PFSK-1 (cell line): ENCODE results near the gene GGT6.

Experiments
- FOXP2 ChIP-seq: optimal IDR thresholded peaks from 2 replicates; pipeline ENCODE3; 2011; ENCODE audit warnings: borderline replicate concordance, control low read depth, inconsistent platforms; ENCODE audit not compliant: insufficient read depth; ENCODE audit errors: extremely low read length, extremely low read depth
- POLR2AphosphoS5 ChIP-seq: IDR thresholded peaks from 2 replicates; pipeline ENCODE4 v1.6.1; 2012; ENCODE audit warnings: low read depth, mild to moderate bottlenecking, control low read depth, low read length, moderate library complexity
- REST ChIP-seq, 2 experiments: IDR thresholded peaks; 2 replicates each; pipeline versions ENCODE4 v1.6.1 to v1.8.0; 2011 to 2012; ENCODE audit warnings: low read depth in 2 of 2, low read length in 2 of 2, control low read depth in 1 of 2, inconsistent platforms in 1 of 2, mild to moderate bottlenecking in 1 of 2, moderate library complexity in 1 of 2; ENCODE audit not compliant: insufficient read depth in 1 of 2
- SIN3A ChIP-seq: IDR thresholded peaks from 2 replicates; pipeline ENCODE4 v1.6.1; 2012; ENCODE audit warnings: mild to moderate bottlenecking, low read length, moderate library complexity, borderline replicate concordance; ENCODE audit not compliant: insufficient read depth
- TAF1 ChIP-seq: IDR thresholded peaks from 2 replicates; pipeline ENCODE4 v1.6.1; 2012; ENCODE audit warnings: low read length, control low read depth, borderline replicate concordance; ENCODE audit not compliant: insufficient read depth

Gene GGT6

DNA sequence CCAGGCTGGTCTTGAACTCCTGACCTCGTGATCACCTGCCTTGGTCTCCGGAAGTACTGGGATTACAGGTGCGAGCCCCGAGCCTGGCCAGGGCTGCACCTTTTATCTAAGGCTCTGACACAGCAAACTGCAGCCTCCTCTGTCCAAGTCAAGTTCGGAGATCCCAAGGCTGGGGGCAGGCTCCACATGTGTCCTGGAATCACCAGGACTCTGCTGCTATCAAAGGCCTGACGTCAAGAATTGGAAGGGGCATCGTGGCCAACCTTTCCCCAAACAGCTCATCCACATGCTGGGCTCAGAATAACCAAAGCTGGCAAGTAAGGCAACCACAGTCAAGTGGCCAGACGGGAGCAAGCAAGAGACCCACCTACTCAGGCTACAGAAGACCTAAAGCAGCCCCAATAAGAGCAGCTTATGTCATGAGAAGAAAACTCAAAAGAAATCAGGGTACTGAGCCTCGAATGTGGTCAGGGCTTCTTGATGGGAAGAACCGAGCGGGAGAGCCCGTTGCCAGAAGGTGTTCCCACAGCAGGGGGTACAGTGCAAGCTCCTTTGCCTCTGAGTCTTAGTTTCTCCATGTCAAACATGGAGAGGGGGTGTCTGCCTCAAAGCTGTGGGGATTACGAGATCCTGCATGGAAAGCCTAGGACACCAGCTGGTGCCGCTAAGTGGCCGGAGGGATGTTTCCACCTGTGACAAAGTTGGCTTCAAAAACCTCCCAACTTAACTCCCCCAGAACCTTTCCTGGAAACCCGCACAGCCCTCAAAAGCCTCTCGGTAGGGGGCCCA is 13.1 kb downstream of the GGT6 start:
- no peak for TF ChIP-seq REST (IDR thresholded peaks at IDR 0.05; ENCODE audit: insufficient read depth in 1 of 2, low read depth in 2 of 2, low read length in 2 of 2)
- TF ChIP-seq POLR2AphosphoS5 = no peak
- TF ChIP-seq TAF1 = no peak
- no peak for TF ChIP-seq SIN3A
- no peak for TF ChIP-seq FOXP2

GRCh38 chr17:4545217-4545951 is 15.0 kb downstream of the GGT6 start:
- TF ChIP-seq FOXP2 (no peak), REST (IDR thresholded peaks at IDR 0.05; ENCODE audit: insufficient read depth in 1 of 2, low read depth in 2 of 2, low read length in 2 of 2) (no peak), POLR2AphosphoS5 (no peak)

DNA sequence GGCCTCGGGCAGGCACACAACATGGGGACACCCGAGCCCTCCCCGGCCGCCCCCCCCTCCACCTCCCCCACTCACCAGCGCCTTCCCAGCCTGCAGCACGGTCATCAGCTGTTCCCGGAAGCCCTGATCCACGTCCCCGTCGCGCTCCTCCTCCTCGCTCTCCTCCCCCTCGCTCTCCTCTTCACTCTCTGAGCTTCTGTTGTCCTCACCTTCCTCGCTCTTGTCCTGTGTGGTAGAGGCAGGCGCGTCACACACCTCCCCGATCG is 15.5 kb downstream of the GGT6 start:
- TF ChIP-seq SIN3A (no peak), POLR2AphosphoS5 (no peak), TAF1 (no peak), REST (IDR thresholded peaks at IDR 0.05; ENCODE audit: insufficient read depth in 1 of 2, low read depth in 2 of 2, low read length in 2 of 2) (no peak)

GRCh38 chr17:4544135-4544950 is 16.0 kb downstream of the GGT6 start:
- TF ChIP-seq SIN3A (no peak), TAF1 (no peak), POLR2AphosphoS5 (no peak), FOXP2 (no peak), REST (IDR thresholded peaks at IDR 0.05; ENCODE audit: insufficient read depth in 1 of 2, low read depth in 2 of 2, low read length in 2 of 2) (no peak)
